Activated naive CD4-positive, alpha-beta T cell treated with anti-CD3 and anti-CD28 coated beads, Interleukin-2, amount 50 U/mL, for 24 hours (primary cell): ENCODE results near the gene ANKRD6.

Experiments
- H3K27ac Mint-ChIP-seq: one replicate; pipeline ENCODE4 v1.8.0; 2021; ENCODE audit warnings: mild to moderate bottlenecking, mixed read lengths
- H3K27me3 Mint-ChIP-seq: one replicate; pipeline ENCODE4 v1.8.0; 2021; ENCODE audit warnings: mixed read lengths
- H3K36me3 Mint-ChIP-seq: one replicate; pipeline ENCODE4 v1.8.0; 2021; ENCODE audit warnings: mixed read lengths
- H3K4me1 Mint-ChIP-seq: one replicate; pipeline ENCODE4 v1.8.0; 2021; ENCODE audit warnings: mixed read lengths
- H3K4me3 Mint-ChIP-seq: one replicate; pipeline ENCODE4 v1.8.0; 2021; ENCODE audit warnings: mild to moderate bottlenecking, mixed read lengths
- H3K9me3 Mint-ChIP-seq: one replicate; pipeline ENCODE4 v1.8.0; 2021; ENCODE audit warnings: mixed read lengths

ANKRD6 gene

GRCh38 chr6:89438248-89438647, 5.3 kb downstream of the ANKRD6 start:
- Mint-ChIP-seq H3K27me3 (peaks cover 4% of the 10 kb centered on the region), H3K4me1 (peaks cover 16% of the 10 kb centered on the region), H3K27ac (no peak overlapping the region), H3K36me3 (peaks cover 2% of the 10 kb centered on the region), H3K4me3 (no peak overlapping the region), H3K9me3 (no peaks in the 10 kb centered on the region)

GRCh38 chr6:89439014-89439413, 6.1 kb downstream of the ANKRD6 start:
- H3K4me1 Mint-ChIP-seq: peaks cover 12% of the 10 kb centered on the region
- H3K27ac Mint-ChIP-seq: no peak overlapping the region
- peaks cover 2% of the 10 kb centered on the region for H3K36me3 Mint-ChIP-seq
- no peak overlapping the region for H3K4me3 Mint-ChIP-seq
- H3K9me3 Mint-ChIP-seq: no peaks in the 10 kb centered on the region
- H3K27me3 Mint-ChIP-seq: peaks cover 4% of the 10 kb centered on the region

DNA sequence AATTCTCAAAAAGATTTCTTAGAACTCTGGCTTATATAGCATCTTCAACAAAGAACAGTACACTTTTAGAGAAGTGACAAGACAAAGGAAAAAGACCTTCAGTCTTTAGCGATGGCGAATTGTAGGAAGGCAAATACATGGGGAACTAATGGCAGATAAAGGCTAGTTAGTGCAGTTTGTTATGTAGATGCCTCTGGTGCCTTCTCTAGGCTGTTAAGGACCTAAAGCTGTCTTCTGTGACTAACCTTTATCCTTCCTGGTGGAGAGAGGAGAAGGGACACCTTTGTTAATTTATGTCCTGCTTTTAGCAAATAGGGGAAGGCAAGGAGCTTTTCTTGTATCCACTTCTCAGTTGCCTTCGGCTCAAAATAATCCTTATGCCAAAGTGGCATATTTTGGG, 7.2 kb downstream of the ANKRD6 start:
- no peak overlapping the region for H3K27ac Mint-ChIP-seq
- H3K4me3 Mint-ChIP-seq: no peak overlapping the region
- H3K27me3 Mint-ChIP-seq: peaks cover 4% of the 10 kb centered on the region
- H3K4me1 Mint-ChIP-seq: peaks cover 4% of the 10 kb centered on the region
- no peaks in the 10 kb centered on the region for H3K9me3 Mint-ChIP-seq
- peaks cover 2% of the 10 kb centered on the region for H3K36me3 Mint-ChIP-seq

DNA sequence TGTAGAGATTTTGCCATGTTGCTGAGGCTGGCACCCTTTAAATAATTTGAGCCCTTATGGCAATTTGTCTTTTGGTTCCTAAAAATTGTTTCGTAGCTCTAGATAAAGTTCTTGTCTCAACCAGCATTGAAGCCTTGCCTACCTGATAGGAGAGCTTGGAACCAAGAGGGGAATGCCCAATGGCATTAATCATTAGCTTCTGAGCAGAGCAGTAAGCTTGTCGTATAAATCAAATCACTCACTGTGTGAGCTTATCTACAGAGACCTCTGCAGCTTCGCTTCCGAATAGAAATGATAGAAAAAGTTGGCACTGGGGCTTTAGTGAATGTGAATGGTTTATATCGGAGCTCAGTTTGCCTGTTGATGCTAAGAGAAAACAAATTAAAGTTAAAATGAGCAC, 10.7 kb downstream of the ANKRD6 start:
- Mint-ChIP-seq H3K27ac (no peak overlapping the region), H3K4me1 (no peaks in the 10 kb centered on the region), H3K9me3 (no peaks in the 10 kb centered on the region), H3K4me3 (no peak overlapping the region), H3K36me3 (peaks cover 2% of the 10 kb centered on the region), H3K27me3 (peaks cover 4% of the 10 kb centered on the region)

- Mint-ChIP-seq H3K9me3 (no peaks in the 10 kb centered on the region), H3K4me1 (no peaks in the 10 kb centered on the region), H3K27ac (no peak overlapping the region), H3K27me3 (no peaks in the 10 kb centered on the region), H3K4me3 (no peak overlapping the region), H3K36me3 (no peaks in the 10 kb centered on the region)
These were observed 16.2 kb downstream of the ANKRD6 start for GRCh38 chr6:89449193-89449592.

GRCh38 chr6:89452281-89452680, 19.3 kb downstream of the ANKRD6 start:
- Mint-ChIP-seq H3K9me3 (peaks cover 8% of the 10 kb centered on the region), H3K4me1 (no peaks in the 10 kb centered on the region), H3K36me3 (peaks cover 3% of the 10 kb centered on the region), H3K27ac (no peak overlapping the region), H3K27me3 (no peaks in the 10 kb centered on the region), H3K4me3 (no peak overlapping the region)

DNA sequence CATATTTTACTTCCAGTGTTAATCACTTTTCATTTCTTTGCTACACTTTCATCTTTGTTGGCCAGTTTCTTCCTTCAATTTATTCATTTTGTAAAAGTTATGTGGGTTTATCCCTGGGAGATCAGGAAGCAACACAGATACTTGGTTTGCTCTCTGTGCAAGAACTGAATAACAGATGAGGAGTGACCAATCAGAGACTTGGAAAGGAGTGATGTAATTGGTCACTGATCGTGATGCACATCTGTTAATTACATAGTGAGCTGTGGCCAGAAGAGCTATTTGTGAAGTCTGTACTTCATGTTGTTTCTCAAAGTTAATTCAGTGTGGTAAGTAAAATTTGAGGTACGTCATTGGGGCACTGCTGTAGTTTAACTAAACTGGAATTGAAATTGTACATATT, 21.3 kb downstream of the ANKRD6 start:
- H3K9me3 Mint-ChIP-seq: peaks cover 8% of the 10 kb centered on the region
- no peak overlapping the region for H3K27ac Mint-ChIP-seq
- no peak overlapping the region for H3K4me3 Mint-ChIP-seq
- no peaks in the 10 kb centered on the region for H3K4me1 Mint-ChIP-seq
- H3K36me3 Mint-ChIP-seq: peaks cover 3% of the 10 kb centered on the region
- H3K27me3 Mint-ChIP-seq: no peaks in the 10 kb centered on the region

- Mint-ChIP-seq H3K36me3 (peaks cover 3% of the 10 kb centered on the region), H3K4me1 (no peaks in the 10 kb centered on the region), H3K27me3 (no peaks in the 10 kb centered on the region), H3K4me3 (no peak overlapping the region), H3K27ac (no peak overlapping the region), H3K9me3 (peaks cover 8% of the 10 kb centered on the region)
These were observed 25.8 kb downstream of the ANKRD6 start for GRCh38 chr6:89458704-89459103.

GRCh38 chr6:89459501-89459900, 26.5 kb downstream of the ANKRD6 start:
- Mint-ChIP-seq H3K27me3 (no peaks in the 10 kb centered on the region), H3K36me3 (peaks cover 3% of the 10 kb centered on the region), H3K27ac (no peak overlapping the region), H3K4me1 (no peaks in the 10 kb centered on the region), H3K4me3 (no peak overlapping the region), H3K9me3 (peaks cover 8% of the 10 kb centered on the region)

DNA sequence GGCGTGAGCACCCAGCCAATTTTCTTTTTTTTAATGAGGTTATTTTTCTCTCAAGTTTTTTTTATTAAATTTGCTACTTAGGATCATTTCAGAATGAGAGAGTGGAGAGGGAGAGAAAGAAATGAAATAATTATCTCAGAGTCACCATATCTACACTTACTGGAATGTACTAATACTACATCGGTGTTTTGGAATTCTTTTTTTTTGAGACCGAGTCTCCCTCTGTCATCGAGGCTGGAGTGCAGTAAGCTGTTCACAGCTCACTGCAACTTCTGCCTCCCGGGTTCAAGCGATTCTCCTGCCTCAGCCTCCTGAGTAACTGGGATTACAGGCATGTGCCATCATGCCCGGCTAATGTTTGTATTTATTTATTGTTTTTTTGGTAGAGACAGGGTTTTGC, 27.8 kb downstream of the ANKRD6 start:
- no peak overlapping the region for H3K27ac Mint-ChIP-seq
- H3K36me3 Mint-ChIP-seq: peaks cover 3% of the 10 kb centered on the region
- peaks cover 6% of the 10 kb centered on the region for H3K9me3 Mint-ChIP-seq
- no peaks in the 10 kb centered on the region for H3K4me1 Mint-ChIP-seq
- no peak overlapping the region for H3K4me3 Mint-ChIP-seq
- H3K27me3 Mint-ChIP-seq: no peaks in the 10 kb centered on the region

- H3K4me3 Mint-ChIP-seq: no peak overlapping the region
- H3K4me1 Mint-ChIP-seq: no peaks in the 10 kb centered on the region
- H3K27me3 Mint-ChIP-seq: no peaks in the 10 kb centered on the region
- no peaks in the 10 kb centered on the region for H3K36me3 Mint-ChIP-seq
- no peak overlapping the region for H3K27ac Mint-ChIP-seq
- H3K9me3 Mint-ChIP-seq: no peaks in the 10 kb centered on the region
These were observed 29.6 kb downstream of the ANKRD6 start for GRCh38 chr6:89462503-89462902.

GRCh38 chr6:89464295-89464694, 31.3 kb downstream of the ANKRD6 start:
- Mint-ChIP-seq H3K27ac (no peak overlapping the region), H3K27me3 (no peaks in the 10 kb centered on the region), H3K4me1 (no peaks in the 10 kb centered on the region), H3K9me3 (no peaks in the 10 kb centered on the region), H3K4me3 (no peak overlapping the region), H3K36me3 (no peaks in the 10 kb centered on the region)

DNA sequence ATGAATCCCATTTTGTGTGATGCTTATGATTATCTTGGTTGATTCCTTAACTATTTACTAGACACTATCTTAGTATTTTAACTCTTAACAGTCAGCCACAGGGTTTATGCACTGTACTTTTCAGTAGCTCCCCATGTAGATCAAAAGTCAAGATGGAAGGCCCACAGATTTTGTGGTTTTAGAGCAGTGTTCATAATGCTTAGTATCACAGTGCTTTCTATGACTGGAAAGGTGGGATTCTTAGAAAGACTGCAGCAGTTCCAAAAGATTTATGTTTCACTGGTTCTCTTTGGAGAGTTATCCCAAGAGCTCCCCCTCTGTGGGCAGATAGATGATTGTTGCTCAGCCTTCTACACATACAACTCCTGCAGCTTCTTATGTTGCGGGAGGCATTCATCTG, 34.5 kb downstream of the ANKRD6 start:
- H3K4me3 Mint-ChIP-seq: no peak overlapping the region
- H3K27ac Mint-ChIP-seq: no peak overlapping the region
- H3K9me3 Mint-ChIP-seq: no peaks in the 10 kb centered on the region
- no peaks in the 10 kb centered on the region for H3K36me3 Mint-ChIP-seq
- H3K27me3 Mint-ChIP-seq: no peaks in the 10 kb centered on the region
- no peaks in the 10 kb centered on the region for H3K4me1 Mint-ChIP-seq

DNA sequence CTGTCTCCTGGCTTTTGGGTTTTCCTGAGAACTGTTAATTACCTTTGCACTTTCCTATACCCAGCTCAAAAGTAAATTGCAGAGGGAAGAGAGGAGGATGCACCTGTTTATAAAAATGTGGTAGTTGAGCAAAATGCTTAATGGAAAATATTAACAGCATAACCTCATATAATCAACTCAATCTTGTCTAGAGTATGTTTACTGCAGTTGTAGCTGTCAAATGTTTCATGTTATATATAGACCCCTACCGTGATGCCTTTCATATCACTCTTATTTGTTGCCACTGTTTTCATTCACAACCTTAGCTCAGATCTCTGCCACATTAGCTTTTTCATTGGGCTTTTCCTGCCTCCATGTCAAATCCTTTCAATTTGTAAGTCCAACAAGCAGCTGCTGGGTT, 36.0 kb downstream of the ANKRD6 start:
- no peaks in the 10 kb centered on the region for H3K27me3 Mint-ChIP-seq
- no peak overlapping the region for H3K27ac Mint-ChIP-seq
- no peak overlapping the region for H3K4me3 Mint-ChIP-seq
- H3K36me3 Mint-ChIP-seq: no peaks in the 10 kb centered on the region
- H3K4me1 Mint-ChIP-seq: no peaks in the 10 kb centered on the region
- no peaks in the 10 kb centered on the region for H3K9me3 Mint-ChIP-seq

DNA sequence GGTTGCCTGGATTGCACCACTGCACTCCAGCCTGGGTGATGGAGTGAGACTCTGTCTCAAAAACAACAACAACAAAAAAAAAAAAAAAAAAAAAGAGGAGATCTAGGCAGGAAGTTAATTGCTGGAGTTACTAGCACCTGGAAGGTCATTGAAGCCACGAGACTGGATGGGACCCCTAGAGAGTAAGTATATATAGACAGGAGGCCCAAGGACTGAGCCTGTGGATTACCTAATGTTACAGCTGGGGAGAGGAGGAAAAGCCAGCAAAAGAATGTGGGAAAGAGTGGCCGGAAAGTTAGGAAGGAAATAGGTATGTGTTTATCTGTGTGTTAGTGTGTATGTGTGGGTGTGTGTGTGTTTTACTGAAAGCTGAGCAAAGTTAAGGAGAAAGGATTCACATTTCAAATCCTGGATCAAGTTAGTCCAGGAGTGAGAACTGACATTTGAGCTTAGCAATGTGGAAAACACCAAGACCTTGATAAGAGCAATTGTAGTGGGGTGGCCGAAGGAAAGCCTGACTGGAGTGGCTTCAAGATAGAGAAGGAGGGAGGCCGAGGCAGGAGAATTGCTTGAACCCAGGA, 38.4 kb downstream of the ANKRD6 start:
- Mint-ChIP-seq H3K9me3 (no peaks in the 10 kb centered on the region), H3K4me3 (no peak overlapping the region), H3K27ac (no peak overlapping the region)

GRCh38 chr6:89475101-89475500, 42.1 kb downstream of the ANKRD6 start:
- no peaks in the 10 kb centered on the region for H3K9me3 Mint-ChIP-seq
- H3K27ac Mint-ChIP-seq: no peak overlapping the region
- peaks cover 14% of the 10 kb centered on the region for H3K4me1 Mint-ChIP-seq
- H3K4me3 Mint-ChIP-seq: no peak overlapping the region
- H3K27me3 Mint-ChIP-seq: no peaks in the 10 kb centered on the region
- H3K36me3 Mint-ChIP-seq: no peaks in the 10 kb centered on the region

More for the DNA sequence above, 38.4 kb downstream of the ANKRD6 start:
- H3K4me1 Mint-ChIP-seq: peaks cover 14% of the 10 kb centered on the region
- no peaks in the 10 kb centered on the region for H3K36me3 Mint-ChIP-seq
- H3K27me3 Mint-ChIP-seq: no peaks in the 10 kb centered on the region

- H3K4me3 Mint-ChIP-seq: peak overlapping the region; percentile 5
- H3K9me3 Mint-ChIP-seq: no peaks in the 10 kb centered on the region
- H3K27ac Mint-ChIP-seq: no peak overlapping the region
- H3K36me3 Mint-ChIP-seq: no peaks in the 10 kb centered on the region
- peaks cover 14% of the 10 kb centered on the region for H3K4me1 Mint-ChIP-seq
- H3K27me3 Mint-ChIP-seq: no peaks in the 10 kb centered on the region
These were observed 42.7 kb downstream of the ANKRD6 start for GRCh38 chr6:89475634-89476033.
